HG03457 (cell line): ENCODE results near the gene SGCD.

Experiments used
- ATAC-seq: cut with Tn5 transposase; IDR thresholded peaks from one replicate; pipeline ENCODE4 v1.9.1; 2021; ENCODE audit warnings: moderate number of reproducible peaks; ENCODE audit not compliant: unreplicated experiment

Gene SGCD

DNA sequence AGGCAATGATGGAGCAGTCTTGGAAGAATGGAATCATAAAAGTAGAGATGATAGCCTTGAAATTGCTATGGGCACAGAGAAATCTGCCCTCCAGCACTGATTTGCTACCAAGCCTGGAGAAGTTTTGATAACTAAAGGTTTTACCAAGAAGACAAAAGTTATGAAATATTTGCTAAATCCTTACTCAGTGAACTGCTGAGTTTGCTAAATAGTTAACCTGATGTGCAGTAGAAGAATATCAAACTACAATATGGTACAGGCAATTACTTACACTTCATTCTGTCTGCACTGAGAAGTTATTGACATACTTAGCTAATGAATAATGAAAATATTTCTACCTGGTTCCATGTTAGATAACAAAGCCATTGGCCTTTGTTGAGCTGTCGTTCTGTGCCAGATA lies 124.5 kb downstream of the SGCD start:
- ATAC-seq: no peak

DNA sequence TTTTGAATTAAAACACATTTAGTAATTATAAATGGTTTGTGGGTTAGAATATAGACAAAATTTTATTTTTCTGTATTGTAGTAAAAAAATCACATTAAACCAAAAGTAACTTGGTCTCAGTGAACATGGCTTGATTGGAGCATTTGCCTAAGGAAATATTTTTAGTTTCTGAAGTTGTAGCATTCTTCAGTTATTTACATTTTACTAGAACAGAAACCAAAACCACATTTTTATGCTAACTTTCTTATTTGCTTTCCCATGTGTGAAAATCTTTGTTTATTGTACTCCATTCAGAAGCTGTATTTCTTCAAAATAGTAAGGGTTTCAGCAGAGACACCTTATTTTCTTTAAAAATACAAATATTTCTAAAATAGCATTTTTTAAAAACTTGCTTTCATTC lies 129.9 kb downstream of the SGCD start:
- ATAC-seq: no peak

DNA sequence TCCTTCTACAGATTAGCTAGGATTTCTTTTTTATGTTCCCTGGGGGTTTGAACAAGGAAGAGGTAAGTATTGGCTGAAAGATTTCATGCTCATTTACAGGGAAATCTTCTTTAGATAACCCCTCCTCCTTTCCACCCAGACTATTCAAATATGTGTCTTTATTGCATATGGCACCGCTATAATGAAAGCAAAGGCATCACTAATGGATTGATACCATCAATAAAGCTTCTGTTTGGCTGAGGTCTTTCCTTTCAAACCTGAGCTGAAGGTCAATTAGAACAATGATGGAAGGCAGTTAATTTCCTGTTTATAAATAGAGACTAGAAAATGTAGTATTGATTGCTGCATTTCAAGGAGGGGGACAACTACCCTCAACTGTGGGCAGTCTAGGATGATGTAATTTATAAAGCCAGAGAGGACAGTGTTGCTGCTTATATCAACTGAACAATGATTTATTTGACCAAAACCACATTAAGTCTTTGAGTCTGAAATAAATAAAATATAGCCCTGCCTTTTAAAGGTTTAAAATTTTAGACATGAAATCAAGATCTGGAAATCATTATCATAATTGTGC lies 132.9 kb downstream of the SGCD start:
- ATAC-seq: no peak

DNA sequence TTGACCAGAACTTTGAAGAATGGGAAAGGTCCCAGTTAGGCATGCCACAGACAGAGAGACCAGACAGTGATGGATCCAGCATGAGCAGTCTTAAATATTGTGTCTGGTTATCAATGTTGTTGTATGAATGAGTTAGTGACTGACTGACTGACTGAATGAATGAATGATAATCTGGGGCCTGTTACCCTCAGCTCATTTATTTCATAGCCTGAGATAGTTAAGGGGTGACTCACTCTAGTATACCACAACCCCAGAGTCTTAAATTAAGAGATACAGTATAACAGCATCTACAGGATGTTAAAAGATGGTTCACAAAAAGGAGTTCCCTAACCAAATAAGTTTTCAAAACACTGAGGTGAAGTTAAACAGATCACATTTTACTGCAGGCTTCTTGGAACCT lies 133.5 kb downstream of the SGCD start:
- ATAC-seq: no peak

DNA sequence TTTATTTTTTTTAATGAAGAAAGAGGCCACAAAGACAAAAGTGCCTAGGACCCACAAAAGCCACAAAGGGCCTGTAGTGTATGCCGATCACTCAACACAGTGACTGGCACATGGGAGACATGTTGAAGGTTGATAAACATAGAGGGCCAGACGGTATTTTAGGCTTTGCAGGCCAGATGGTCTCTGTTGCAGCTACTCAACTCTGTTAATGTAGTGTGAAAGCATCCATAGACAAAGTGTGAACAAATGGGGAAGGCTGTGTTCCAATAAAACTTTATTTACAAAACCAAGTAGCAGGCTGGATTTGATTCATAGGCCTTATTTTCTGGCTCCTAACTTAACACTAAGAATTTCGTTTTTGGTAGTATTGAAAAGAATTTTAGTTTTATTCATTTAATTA lies 139.9 kb downstream of the SGCD start:
- no peak for ATAC-seq

- no peak for ATAC-seq
These were observed 142.7 kb downstream of the SGCD start for GRCh38 chr5:156469636-156470035.

- ATAC-seq: no peak
These were observed 144.9 kb downstream of the SGCD start for GRCh38 chr5:156471893-156472292.

GRCh38 chr5:156473269-156473908 lies 146.4 kb downstream of the SGCD start:
- ATAC-seq: no peak

DNA sequence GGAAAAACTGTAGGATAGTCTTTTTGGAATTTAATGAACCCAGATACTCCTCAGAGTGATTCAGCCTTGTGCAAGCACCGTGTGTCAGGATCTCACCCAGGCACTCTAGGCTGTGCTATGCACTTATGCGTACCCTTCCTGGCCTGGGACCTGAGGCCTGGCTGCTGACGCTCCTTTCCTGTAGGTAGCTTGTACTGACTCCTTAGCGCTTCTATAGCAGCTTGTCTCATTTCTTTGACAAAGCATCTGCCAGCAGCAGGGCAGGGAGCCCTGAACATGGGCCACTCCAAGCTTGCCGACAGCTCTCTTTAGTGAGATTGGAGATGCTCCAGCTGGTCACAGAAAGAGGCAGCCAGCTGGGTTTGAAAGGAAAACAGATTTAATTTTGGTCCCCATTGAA lies 147.3 kb downstream of the SGCD start:
- ATAC-seq: no peak

DNA sequence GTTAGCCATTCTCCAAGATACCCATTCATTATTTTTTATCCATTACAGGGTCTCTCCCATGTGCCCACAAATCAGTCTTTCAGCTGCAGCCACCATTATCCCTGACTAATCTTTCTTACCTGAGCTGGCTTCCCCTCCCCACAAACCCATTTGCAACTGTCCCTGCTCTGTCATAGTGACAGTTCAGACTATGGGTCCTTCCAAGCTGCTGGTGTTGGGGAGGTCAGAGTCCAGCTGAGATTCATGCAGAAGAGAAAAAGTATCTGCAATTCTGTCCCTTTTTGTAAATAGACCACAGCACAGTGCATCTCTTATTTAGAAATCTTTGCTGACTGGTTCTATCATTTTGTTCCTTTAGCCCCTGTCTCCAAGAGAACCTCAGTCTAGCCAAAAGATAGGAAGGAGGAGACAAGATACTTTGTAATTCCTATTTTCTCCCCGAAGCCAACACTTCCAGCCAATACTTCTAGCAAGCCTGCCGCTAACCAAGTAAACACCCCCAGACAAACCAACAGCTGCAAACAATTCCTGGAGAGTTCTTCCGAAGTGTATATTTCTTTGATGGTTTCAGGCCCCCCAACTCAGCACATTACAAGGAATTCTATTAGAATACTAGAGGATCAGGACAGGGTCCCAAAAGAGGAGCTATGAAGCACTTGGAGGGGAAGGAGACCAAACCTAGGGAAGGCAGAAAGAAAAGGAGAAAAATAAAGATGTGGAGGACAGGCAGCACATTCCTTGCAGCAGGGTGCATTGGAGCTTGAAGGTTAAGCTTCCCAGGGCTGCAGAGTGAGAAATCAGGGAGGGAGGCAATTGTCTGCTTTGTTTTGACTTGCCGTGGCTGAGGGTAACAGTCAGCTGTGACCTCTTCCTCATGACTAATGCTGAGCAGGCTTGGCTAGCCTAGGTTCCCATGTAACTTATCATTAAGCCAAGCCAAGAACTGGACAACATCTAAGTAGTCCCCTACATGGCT lies 148.5 kb downstream of the SGCD start:
- no peak for ATAC-seq

DNA sequence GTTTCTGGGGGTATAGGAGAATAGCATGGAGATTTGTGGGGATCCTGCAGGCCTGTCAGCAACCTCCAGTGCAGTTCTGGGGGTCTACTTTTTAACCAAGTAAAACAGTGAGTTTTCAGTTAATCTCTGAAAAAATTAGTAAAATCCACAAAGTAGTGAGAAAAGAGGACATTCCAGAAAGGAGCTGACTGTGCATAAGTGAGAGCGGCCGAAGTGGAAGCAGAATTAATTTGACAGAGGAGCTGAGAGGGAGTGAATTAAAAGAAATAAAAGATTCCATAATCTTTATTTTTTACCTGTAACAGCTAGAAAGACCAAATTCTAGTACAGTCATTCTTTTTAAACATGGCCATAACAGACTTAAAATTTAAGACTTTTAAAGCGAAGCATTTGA lies 149.2 kb downstream of the SGCD start:
- no peak for ATAC-seq

GRCh38 chr5:156476678-156477077 lies 149.7 kb downstream of the SGCD start:
- no peak for ATAC-seq

- no peak for ATAC-seq
These were observed 150.2 kb downstream of the SGCD start for GRCh38 chr5:156477196-156477595.

DNA sequence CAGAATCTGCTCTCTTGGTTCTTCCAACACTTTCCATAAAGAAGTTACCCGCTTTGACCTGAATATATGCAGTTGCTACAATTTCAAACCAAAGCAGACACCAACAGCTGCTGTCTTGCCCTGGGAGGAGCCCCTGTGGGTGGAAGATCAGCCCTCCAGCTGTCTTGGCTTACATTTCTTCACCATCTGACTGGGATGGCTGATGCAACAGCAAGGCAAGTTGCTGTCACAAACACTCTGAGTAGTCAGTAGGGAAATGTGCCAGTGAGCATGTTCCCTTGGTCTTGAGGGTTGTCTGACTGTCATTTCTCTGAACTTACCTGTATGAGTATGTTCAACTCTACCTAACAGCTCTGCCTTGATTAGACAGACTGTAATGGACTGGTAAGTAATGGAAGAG lies 152.9 kb downstream of the SGCD start:
- ATAC-seq: no peak

DNA sequence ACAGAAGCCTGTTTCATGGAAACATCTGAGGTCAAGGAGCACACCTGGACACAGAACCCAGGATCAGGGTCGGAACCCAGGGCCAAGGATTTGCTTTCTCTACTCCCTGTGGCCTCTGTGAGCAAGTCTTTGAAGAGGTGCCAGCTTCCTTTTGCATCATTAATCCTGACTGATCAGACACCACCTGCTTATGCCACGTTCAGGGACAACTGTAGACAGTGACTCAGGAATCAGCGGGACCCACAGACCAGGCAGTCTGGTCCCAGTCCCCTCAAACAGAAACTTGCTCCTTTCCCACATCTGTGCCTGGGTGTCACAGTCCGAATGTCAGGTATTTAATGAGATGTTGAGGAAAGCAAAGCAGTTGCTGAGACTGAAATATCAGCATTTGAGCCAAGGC lies 154.8 kb downstream of the SGCD start:
- no peak for ATAC-seq

- ATAC-seq: no peak
These were observed 155.9 kb downstream of the SGCD start for GRCh38 chr5:156482818-156483217.

- ATAC-seq: no peak
These were observed 159.7 kb downstream of the SGCD start for GRCh38 chr5:156486394-156487238.

DNA sequence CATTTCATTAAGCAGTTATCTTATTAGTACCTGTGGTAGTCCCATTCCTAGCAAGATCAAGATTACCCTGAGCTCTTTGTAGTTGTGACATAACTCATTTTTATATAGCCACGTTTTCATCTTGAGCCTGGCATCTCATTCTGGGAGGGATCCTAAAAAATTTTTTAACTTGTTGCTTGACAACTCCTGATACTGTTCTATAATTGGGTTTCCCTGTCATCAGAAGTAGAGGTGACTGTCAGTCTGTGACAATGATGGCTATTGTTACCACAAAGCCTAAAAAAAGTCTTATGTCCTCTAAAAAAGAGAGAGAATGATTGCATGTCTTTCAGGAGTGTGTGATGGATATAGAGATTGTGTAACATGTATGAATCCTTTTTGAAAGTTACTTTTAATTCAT lies 164.8 kb downstream of the SGCD start:
- no peak for ATAC-seq

DNA sequence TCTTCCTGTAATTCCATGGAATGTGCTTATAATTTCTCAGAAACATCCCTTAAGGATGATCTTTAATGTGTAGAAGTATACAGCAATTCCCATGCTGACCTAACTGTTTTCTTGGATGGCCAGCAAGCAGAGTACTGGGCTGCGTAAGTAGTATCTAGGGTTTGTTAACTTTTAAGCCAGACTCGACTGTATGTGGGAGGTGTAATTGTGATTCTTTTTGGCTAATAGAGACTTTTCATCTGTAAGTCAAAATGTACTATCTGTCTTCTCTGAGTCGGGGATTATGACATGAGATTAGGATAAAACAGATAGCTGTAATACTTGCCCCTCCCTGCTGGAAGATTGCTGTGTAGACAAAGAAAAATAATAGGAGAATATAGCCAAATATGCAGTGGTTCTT lies 169.3 kb downstream of the SGCD start:
- no peak for ATAC-seq

- ATAC-seq: no peak
These were observed 170.8 kb downstream of the SGCD start for GRCh38 chr5:156497804-156498208.
